Skeletal muscle tissue (tissue), 4 donors: ENCODE data around the gene PLN. TPM values are rescaled to one million over a fixed set of nuclear protein-coding genes. Genes with fewer than 3 reads are reported as not detected.

Experiments
- H3K27ac ChIP-seq: one replicate; pipeline ENCODE4 v1.7.0; 2013; ENCODE audit warnings: mild to moderate bottlenecking, low read depth, low read length, inconsistent platforms
- H3K27me3 ChIP-seq, 3 donors: one replicate each; pipeline ENCODE4 v1.7.0; 2013; ENCODE audit warnings: low read length in 3 of 3; ENCODE audit not compliant: control insufficient read depth in 3 of 3, insufficient read depth in 3 of 3
- H3K36me3 ChIP-seq, 3 donors: one replicate each; pipeline ENCODE4 v1.7.0; 2013; ENCODE audit warnings: low read length in 3 of 3; ENCODE audit not compliant: control insufficient read depth in 3 of 3, insufficient read depth in 3 of 3
- H3K4me1 ChIP-seq, 3 donors: one replicate each; pipeline ENCODE4 v1.7.0; 2013; ENCODE audit warnings: low read length in 3 of 3, mild to moderate bottlenecking in 3 of 3; ENCODE audit not compliant: control insufficient read depth in 3 of 3, insufficient read depth in 3 of 3
- H3K4me3 ChIP-seq, 3 donors: one replicate each; pipeline ENCODE4 v1.7.0; 2013; ENCODE audit warnings: low read length in 3 of 3
- H3K9ac ChIP-seq, 3 donors: one replicate each; pipeline ENCODE4 v1.7.0; 2013; ENCODE audit warnings: low read length in 3 of 3, mild to moderate bottlenecking in 3 of 3, moderate library complexity in 2 of 3, low read depth in 1 of 3
- H3K9me3 ChIP-seq, 3 donors: one replicate each; pipeline ENCODE4 v1.7.0; 2013; ENCODE audit warnings: low read length in 3 of 3; ENCODE audit not compliant: control insufficient read depth in 3 of 3
- total RNA-seq: library from RNA; depleted of rRNA; stranded (reverse); fragments of >200 nt; gene quantifications from one replicate; pipeline ENCODE4 v1.2.3, GENCODE V29; 2014
- donor health status: Osteomylitis.

Gene PLN
- total RNA-seq, 1 donor from 2014 or later = 18.3 TPM

DNA sequence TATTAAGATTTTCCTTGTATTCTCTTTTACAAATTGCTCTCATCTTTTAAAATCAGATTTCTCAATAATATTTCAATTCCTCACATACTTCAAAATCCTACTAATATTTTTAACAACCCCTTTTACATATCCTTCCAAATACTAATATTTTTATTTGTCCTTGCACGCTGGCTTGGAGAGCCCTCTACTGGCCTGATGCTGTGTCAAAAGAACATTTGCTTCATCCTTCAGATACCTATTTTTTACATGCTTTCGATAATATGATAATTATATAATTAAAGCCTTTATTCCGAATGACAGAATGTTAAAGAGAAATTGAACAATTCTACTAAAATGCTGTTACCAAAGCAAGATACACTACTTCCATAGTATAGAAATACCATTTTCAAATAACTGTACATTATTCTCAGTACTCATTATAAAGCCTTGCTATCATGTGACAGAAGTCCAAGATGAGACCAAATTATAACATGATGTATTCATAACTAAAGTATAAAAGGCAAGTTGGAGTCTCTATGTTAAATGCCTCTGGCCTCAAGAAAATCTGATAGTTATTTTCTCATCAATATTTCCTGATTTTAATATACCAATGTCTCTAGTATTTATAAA is 39.0 kb upstream of the PLN start:
- H3K27me3 ChIP-seq = no peaks in the 10 kb centered on the region
- no peaks in the 10 kb centered on the region for H3K9me3 ChIP-seq
- peaks cover 7 to 18% (median 8%) of the 10 kb centered on the region in 3 donors for H3K4me1 ChIP-seq
- peak overlapping the region in 1 of 3 donors; percentile 35 for H3K9ac ChIP-seq
- H3K4me3 ChIP-seq = no peak overlapping the region
- peak overlapping the region; percentile 23 for H3K27ac ChIP-seq
- peaks cover 0 to 6% (median 4%) of the 10 kb centered on the region in 3 donors for H3K36me3 ChIP-seq

DNA sequence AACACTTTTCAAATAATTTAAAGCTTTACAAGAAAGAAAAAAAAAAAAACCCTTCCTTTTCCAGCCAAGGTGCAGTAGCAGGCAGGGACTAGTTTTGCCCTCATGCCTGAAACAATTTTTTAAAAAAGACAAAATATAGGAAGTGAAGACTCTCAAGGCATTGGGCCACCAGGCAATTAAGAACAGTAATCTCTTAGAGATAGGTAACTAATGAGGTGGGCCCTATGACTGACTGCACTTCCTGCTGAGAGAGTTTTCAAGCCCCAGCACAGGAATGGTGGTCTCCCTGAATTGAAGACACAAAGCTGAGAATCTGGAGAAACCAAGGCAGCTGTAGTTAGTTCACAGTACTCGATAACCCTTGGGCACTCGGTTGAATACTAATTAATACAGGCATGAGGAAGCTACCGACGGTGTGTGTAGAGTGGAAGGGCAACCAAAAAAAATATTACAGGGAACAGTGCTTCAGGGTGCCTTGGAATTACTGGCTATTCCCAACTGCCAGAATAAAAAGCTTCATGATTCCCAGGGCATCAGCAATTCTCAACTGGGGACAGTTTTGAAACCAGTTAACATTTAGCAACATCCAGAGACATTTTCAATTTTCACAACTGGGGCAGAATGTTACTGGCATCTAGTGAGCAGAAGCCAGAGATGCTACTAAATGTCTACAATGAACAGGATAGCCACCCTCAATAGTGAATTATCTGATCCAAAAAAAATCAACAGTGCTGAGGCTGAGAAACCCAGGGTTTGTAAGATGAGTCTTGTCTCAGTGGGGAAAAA is 36.0 kb upstream of the PLN start:
- no peaks in the 10 kb centered on the region for H3K27me3 ChIP-seq
- peak overlapping the region; percentile 47 to 73 (median 57) for H3K9ac ChIP-seq
- no peaks in the 10 kb centered on the region for H3K36me3 ChIP-seq
- peak overlapping the region; percentile 78 for H3K27ac ChIP-seq
- peak overlapping the region; percentile 0 to 31 (median 15) for H3K4me3 ChIP-seq
- H3K9me3 ChIP-seq = no peaks in the 10 kb centered on the region
- peaks cover 7 to 13% (median 11%) of the 10 kb centered on the region in 3 donors for H3K4me1 ChIP-seq

DNA sequence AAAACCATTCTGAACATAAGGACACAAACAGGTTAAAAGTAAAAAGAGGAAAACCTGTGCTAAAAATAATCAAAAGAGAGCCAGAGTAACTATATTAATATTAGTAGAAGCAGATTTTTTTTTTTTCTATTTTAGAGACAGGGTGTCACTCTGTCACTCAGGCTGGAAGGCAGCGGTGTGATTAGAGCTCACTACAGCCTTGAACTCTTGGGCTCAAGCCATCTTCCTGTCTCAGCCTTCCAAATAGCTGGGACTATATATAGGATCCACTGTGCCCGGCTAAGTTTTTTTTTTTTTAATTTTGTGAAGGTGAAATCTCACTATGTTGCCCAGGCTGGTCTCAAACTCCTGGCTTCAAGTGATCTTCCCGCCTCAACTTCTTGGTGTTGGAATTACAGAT is 33.4 kb upstream of the PLN start:
- H3K36me3 ChIP-seq = no peaks in the 10 kb centered on the region
- H3K27me3 ChIP-seq = no peaks in the 10 kb centered on the region
- H3K4me3 ChIP-seq = peak overlapping the region in 1 of 3 donors; percentile 35
- H3K4me1 ChIP-seq = peaks cover 7 to 13% (median 9%) of the 10 kb centered on the region in 3 donors
- no peaks in the 10 kb centered on the region for H3K9me3 ChIP-seq
- H3K9ac ChIP-seq = peak overlapping the region; percentile 2 to 64 (median 53)
- peak overlapping the region; percentile 79 for H3K27ac ChIP-seq

DNA sequence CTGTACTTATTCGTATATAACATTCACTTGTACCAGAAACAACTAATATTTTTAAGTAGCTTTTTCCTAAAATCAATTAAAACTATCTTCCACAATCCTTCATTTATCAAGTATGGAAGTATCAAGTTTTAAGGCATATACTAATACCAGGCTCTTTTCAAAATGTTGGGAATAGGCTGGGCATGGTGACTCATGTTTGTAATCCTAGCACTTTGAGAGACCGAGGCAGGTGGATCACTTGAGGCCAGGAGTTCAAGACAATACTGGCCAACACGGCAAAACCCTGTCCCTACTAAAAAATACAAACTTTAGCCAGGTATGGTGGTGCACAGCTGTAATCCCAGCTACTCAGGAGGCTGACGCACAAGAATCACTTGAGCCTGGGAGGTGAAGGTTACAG is 25.7 kb upstream of the PLN start:
- Histone ChIP-seq H3K9me3 (no peaks in the 10 kb centered on the region), H3K4me3 (no peak overlapping the region), H3K36me3 (peaks cover 0 to 3% (median 0%) of the 10 kb centered on the region in 3 donors), H3K27me3 (no peaks in the 10 kb centered on the region), H3K9ac (no peak overlapping the region), H3K4me1 (peaks cover 4 to 11% (median 8%) of the 10 kb centered on the region in 3 donors), H3K27ac (no peak overlapping the region)

DNA sequence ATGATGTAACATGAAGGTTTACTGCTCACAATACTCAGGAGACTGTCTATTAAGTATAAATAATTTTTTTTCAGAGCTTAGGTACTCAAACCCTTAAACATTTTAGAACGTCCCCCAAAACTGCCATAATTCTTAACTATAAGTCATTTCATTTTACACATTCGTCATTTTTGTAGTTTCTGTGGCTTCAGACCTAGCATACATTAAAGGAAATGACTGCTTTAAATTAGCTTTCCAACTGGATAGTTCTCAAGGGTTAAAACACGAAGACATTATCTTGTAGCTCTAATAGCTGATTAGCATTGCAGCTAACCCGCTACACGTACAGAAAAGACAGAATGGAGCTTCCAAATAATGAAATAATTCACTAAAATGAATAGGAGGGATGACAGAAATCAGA is 24.9 kb upstream of the PLN start:
- H3K9ac ChIP-seq = no peak overlapping the region
- H3K4me3 ChIP-seq = no peak overlapping the region
- no peak overlapping the region for H3K27ac ChIP-seq
- H3K9me3 ChIP-seq = no peaks in the 10 kb centered on the region
- H3K27me3 ChIP-seq = no peaks in the 10 kb centered on the region
- H3K36me3 ChIP-seq = peaks cover 0 to 3% (median 0%) of the 10 kb centered on the region in 3 donors
- peaks cover 8 to 11% (median 8%) of the 10 kb centered on the region in 3 donors for H3K4me1 ChIP-seq

DNA sequence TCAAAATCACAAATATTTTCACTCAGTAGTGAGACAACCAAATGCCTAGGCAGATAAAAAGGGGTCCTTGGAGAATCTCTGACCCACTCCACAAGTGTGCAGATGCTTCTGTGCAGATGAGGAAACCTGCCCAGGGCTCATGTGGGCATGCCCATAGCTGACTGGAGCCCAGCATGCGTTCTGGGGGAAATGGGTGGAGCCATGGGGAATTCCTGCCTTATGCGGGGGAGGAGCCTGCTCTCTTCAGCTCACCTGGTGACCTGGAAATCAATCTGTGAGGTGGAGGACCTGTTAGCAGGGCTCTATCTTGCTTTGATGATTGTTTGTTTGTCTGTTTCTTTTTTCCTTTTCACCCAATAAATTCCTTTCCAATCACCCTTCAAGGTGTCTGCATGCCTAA is 23.4 kb upstream of the PLN start:
- Histone ChIP-seq H3K4me3 (no peak overlapping the region), H3K9ac (no peak overlapping the region), H3K9me3 (no peaks in the 10 kb centered on the region), H3K36me3 (peaks cover 0 to 3% (median 0%) of the 10 kb centered on the region in 3 donors), H3K4me1 (peaks cover 8 to 13% (median 11%) of the 10 kb centered on the region in 3 donors), H3K27ac (no peak overlapping the region), H3K27me3 (no peaks in the 10 kb centered on the region)

DNA sequence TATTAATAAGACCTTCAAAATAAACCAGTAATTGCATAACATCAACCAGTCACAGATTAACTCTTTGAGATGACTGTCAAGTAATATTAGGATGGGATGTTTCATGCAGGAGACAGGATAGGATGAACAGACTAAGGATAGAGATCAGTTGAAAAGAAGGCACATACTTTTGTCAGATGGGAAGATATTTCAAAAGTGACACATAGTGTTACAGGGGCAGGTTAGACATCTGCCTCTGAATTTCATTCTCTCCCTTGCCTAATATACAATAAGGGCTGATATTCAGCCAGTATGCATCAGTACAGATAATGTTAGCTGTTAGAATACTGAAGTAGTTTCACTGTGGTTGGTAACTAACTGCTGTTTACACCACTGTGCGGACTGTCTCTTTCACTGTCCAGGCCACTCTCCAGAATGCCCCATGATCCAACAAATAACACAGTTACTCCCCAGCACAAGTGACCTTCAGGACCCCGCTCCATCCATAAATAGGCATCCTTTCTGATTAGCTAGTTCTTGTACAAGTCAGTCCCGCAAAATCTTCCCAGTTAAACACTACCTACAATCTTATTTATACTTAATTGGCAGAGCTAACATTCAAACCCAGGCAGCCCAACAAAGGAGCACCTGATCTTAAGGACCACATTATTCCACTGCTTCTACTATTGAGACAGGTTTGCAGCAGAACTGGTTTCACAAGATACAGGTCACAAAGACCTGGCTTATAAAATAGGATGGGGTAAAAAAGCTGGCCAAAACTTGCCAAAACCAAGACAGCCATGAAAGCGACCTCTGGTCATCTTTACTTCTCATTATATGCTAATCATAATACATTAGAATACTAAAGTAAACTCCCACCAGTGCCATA is 21.9 kb upstream of the PLN start:
- no peaks in the 10 kb centered on the region for H3K36me3 ChIP-seq
- peaks cover 8 to 13% (median 11%) of the 10 kb centered on the region in 3 donors for H3K4me1 ChIP-seq
- no peaks in the 10 kb centered on the region for H3K9me3 ChIP-seq
- peak overlapping the region; percentile 14 for H3K27ac ChIP-seq
- H3K9ac ChIP-seq = no peak overlapping the region
- no peaks in the 10 kb centered on the region for H3K27me3 ChIP-seq
- H3K4me3 ChIP-seq = peak overlapping the region in 1 of 3 donors; percentile 4

DNA sequence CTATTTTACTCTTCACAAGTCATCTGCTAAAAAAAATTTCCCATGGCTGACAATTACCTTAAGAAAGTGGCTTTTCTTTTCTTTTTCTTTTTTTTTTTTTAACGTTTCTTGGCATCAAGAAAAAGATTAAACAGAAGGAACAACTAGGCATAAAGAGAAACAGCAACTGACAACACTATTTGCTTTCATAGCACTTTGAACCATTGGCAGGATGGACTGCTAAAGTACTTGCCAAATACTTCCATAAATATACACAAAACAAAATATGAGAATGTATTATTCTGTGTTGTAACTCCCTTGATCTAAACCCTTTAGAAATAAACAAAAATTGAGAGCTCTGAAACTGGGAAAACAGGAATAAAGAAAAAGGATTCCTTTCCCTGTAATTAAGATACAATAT is 20.0 kb upstream of the PLN start:
- H3K36me3 ChIP-seq = no peaks in the 10 kb centered on the region
- peak overlapping the region in 2 of 3 donors; percentile 10 to 69 for H3K9ac ChIP-seq
- H3K4me1 ChIP-seq = peaks cover 8 to 13% (median 11%) of the 10 kb centered on the region in 3 donors
- H3K27ac ChIP-seq = peak overlapping the region; percentile 6
- H3K9me3 ChIP-seq = no peaks in the 10 kb centered on the region
- H3K4me3 ChIP-seq = peak overlapping the region in 1 of 3 donors; percentile 41
- H3K27me3 ChIP-seq = no peaks in the 10 kb centered on the region

DNA sequence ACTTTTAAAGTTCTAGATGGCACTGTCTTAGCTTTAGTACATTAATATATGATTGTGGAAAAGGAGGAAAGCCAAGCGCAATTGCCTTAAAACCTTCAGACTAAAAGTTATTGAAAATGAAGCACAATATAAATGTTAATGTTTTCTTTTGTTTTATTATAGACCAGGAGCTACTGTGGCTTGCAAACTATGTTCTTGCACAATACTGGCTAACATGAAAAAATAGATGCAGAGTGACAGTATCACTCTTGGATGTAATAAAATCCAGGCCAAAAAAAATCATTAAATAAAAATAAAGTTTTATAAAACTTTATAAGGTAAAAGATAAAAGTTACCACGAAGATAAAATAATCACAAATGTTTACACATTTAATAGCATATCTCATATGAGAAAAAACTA is 18.3 kb upstream of the PLN start:
- H3K27ac ChIP-seq = no peak overlapping the region
- no peaks in the 10 kb centered on the region for H3K9me3 ChIP-seq
- no peak overlapping the region for H3K9ac ChIP-seq
- H3K36me3 ChIP-seq = no peaks in the 10 kb centered on the region
- no peaks in the 10 kb centered on the region for H3K27me3 ChIP-seq
- no peak overlapping the region for H3K4me3 ChIP-seq
- H3K4me1 ChIP-seq = peaks cover 8 to 13% (median 11%) of the 10 kb centered on the region in 3 donors
